NCI-H526 treated with DMSO at 0.1 percent for 48 hours (cell line): ENCODE data around the gene RLF.

ENCODE experiments used
- DNase-seq: peaks from one replicate; lab custom pipeline; 2025; lab: John Stamatoyannopoulos, UW

RLF gene

GRCh38 chr1:40241362-40241761 lies 80.2 kb downstream of the RLF start:
- DNase-seq, result no peak

GRCh38 chr1:40243351-40243750 lies 82.2 kb downstream of the RLF start:
- DNase-seq, result no peak

GRCh38 chr1:40244138-40244744 lies 83.1 kb downstream of the RLF start:
- DNase-seq, result no peak

GRCh38 chr1:40245686-40246085 lies 84.5 kb downstream of the RLF start:
- no peak for DNase-seq

- no peak for DNase-seq
Measured at GRCh38 chr1:40247655-40248054, 86.5 kb downstream of the RLF start, which contains the start of gene TMCO2. TMCO2 (plus strand) TSS chr1:40247937; CDS start chr1:40247994, 57 bp downstream.

- DNase-seq, result no peak
Measured at GRCh38 chr1:40248412-40248811, 87.2 kb downstream of the RLF start.

- DNase-seq, result no peak
Measured at GRCh38 chr1:40251456-40251855, 90.3 kb downstream of the RLF start.

- DNase-seq, result no peak
Measured at GRCh38 chr1:40252601-40253000, 91.4 kb downstream of the RLF start.

- DNase-seq, result no peak
Measured at GRCh38 chr1:40255231-40255630, 94.0 kb downstream of the RLF start.

- DNase-seq, result no peak
Measured at GRCh38 chr1:40256401-40257084, 95.4 kb downstream of the RLF start.

- no peak for DNase-seq
Measured at GRCh38 chr1:40257313-40257687, 96.1 kb downstream of the RLF start.

- DNase-seq, result peak; percentile 99
Measured at GRCh38 chr1:40257688-40258444, 96.7 kb downstream of the RLF start, which contains the start of gene ZMPSTE24. ZMPSTE24 (plus strand) TSS chr1:40258236; CDS start chr1:40258272, 36 bp downstream.

GRCh38 chr1:40258445-40258769 lies 97.2 kb downstream of the RLF start:
- DNase-seq, result peak; percentile 71

- no peak for DNase-seq
Measured at GRCh38 chr1:40264354-40264781, 103.2 kb downstream of the RLF start.

GRCh38 chr1:40265298-40265697 lies 104.1 kb downstream of the RLF start:
- no peak for DNase-seq

- no peak for DNase-seq
Measured at GRCh38 chr1:40265919-40266318, 104.7 kb downstream of the RLF start.

- DNase-seq, result no peak
Measured at GRCh38 chr1:40266786-40267535, 105.8 kb downstream of the RLF start.

- DNase-seq, result no peak
Measured at GRCh38 chr1:40267767-40268187, 106.6 kb downstream of the RLF start.

- DNase-seq, result no peak
Measured at GRCh38 chr1:40268211-40268610, 107.0 kb downstream of the RLF start.

GRCh38 chr1:40270152-40270834 lies 109.1 kb downstream of the RLF start:
- no peak for DNase-seq

- DNase-seq, result no peak
Measured at GRCh38 chr1:40272653-40273213, 111.5 kb downstream of the RLF start.
